Measurements from ENCODE around the gene DDAH2. TPM values are rescaled to one million over a fixed set of nuclear protein-coding genes. Genes with fewer than 3 reads are reported as not detected.

The DDAH2 gene
- total RNA-seq, 1 donor from 2014 or later: 150 TPM

DNA sequence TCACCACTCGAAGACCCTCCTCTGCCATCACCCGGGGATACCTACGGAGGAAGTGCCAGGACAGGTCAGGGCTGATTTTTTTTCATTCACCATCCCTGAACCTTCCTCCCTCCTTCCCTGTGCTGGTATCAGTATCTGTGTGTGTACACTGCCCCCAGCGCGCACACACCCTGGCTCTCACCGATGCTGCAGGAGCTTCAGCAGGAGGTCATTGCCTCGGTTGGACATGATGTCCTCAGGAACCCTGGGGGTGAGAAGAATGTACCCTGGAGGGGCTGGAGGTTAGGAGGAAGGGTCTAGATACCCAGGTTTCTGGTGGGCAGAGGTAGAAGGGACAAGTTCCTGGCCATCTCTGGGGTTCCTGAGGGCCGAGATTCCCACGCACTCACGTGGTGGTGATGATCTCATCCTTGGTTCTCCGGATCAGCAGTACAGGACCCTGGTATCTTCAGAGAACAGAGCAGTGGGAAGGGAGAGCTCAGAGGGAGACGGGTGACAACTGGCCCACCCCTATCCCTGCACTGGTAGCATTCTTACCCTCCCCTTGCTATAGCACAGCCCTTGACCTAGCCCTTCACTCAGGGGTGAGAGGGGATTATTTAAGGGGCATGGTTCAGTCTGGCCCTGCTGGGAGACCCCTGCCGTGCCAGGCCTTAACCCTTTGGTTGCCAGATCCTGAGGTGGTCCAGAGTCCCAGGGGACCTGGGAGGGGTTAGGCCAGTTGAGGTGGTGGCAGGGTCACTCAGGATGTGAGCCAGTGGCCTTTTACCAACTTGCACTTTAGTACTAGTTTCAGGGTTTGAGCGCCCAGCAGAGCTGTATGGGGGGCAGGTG is 41.0 kb downstream of the DDAH2 start:
- Histone ChIP-seq H3K36me3 (peaks cover 62 to 72% of the 10 kb centered on the region in 2 donors), H3K9me3 (no peaks in the 10 kb centered on the region), H3K27ac (no peak overlapping the region), H3K27me3 (no peaks in the 10 kb centered on the region), H3K4me3 (no peak overlapping the region), H3K4me1 (no peaks in the 10 kb centered on the region)
- intact Hi-C loops (cut with DNase I): no loop called here
- TF ChIP-seq, protein P1, sequence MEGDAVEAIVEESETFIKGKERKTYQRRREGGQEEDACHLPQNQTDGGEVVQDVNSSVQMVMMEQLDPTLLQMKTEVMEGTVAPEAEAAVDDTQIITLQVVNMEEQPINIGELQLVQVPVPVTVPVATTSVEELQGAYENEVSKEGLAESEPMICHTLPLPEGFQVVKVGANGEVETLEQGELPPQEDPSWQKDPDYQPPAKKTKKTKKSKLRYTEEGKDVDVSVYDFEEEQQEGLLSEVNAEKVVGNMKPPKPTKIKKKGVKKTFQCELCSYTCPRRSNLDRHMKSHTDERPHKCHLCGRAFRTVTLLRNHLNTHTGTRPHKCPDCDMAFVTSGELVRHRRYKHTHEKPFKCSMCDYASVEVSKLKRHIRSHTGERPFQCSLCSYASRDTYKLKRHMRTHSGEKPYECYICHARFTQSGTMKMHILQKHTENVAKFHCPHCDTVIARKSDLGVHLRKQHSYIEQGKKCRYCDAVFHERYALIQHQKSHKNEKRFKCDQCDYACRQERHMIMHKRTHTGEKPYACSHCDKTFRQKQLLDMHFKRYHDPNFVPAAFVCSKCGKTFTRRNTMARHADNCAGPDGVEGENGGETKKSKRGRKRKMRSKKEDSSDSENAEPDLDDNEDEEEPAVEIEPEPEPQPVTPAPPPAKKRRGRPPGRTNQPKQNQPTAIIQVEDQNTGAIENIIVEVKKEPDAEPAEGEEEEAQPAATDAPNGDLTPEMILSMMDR (IDR thresholded peaks at IDR 0.05): no peak
- DNase-seq (ENCODE audit: low spot score in 2 of 2): no peak

DNA sequence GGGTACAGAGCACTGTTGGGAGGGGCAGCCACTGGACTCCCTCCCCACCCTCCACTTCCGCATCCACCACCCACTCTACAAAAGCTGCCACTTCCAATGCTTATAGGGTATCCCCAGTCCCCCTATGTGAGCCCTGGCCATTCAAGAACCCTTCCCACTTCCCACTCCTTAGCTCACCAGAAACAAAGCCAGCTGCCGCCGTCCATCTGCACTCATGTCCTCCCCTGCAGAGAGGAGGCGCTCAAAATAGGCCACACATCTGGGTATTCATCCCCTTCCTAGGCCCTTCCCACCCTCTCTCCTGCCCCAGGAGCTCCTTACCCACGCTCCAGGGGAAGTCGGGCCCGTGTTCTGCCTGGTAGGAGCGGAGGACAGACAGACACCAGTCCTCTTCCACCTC is 41.8 kb downstream of the DDAH2 start:
- DNase-seq (ENCODE audit: low spot score in 2 of 2): no peak
- TF ChIP-seq, protein P1 (IDR thresholded peaks at IDR 0.05): no peak
- no peaks in the 10 kb centered on the region for H3K4me1 ChIP-seq
- intact Hi-C loops (cut with DNase I): no loop called here
- H3K36me3 ChIP-seq: peaks cover 54 to 64% of the 10 kb centered on the region in 2 donors
- no peak overlapping the region for H3K27ac ChIP-seq
- H3K4me3 ChIP-seq: no peak overlapping the region
- H3K9me3 ChIP-seq: no peaks in the 10 kb centered on the region
- H3K27me3 ChIP-seq: no peaks in the 10 kb centered on the region

DNA sequence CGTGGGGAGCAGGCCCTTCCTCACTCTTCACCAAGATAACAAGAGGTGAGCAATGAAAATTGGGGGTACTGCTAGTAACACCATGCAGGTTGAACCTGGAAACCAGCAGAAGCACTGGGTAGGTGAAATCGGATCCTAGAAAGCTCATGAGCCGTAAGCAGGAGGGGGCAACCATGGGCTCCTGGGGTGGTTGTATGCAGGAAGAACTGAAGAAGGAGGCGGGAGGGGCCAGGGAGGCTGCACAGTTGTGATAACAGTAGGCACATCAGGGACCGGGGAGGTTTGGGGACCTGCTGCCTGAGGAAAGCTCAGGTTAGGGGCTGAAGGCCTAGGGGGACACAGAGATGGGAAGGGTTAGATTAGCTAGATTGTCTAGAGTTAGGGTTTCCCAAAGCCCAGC is 42.6 kb downstream of the DDAH2 start:
- Histone ChIP-seq H3K9me3 (no peaks in the 10 kb centered on the region), H3K36me3 (peaks cover 46 to 57% of the 10 kb centered on the region in 2 donors), H3K4me1 (peaks cover 0 to 2% of the 10 kb centered on the region in 2 donors), H3K27ac (no peak overlapping the region), H3K27me3 (no peaks in the 10 kb centered on the region), H3K4me3 (no peak overlapping the region)
- intact Hi-C loops (cut with DNase I): no loop called here
- TF ChIP-seq, protein P1 (IDR thresholded peaks at IDR 0.05): no peak
- no peak for DNase-seq (ENCODE audit: low spot score in 2 of 2)

DNA sequence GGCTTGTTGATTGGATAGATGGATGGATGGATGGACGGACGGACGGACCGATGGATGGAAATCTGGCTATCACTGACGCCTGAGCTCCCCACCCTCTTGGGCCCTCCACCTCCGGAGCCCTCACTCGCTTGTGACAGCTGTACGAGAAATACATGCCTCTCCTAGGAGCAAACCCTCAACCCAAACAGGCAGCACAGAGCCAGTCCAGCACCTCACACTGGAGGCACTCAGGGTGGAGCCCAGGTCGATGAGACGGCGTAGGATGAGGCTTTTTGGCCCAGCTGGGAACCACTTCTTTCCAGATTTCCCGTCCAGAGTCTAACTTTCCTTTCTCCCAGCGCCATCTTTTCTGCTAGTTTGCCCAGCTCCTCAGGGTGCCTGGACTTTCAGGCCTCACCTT is 45.5 kb downstream of the DDAH2 start:
- H3K27me3 ChIP-seq: no peaks in the 10 kb centered on the region
- H3K9me3 ChIP-seq: no peaks in the 10 kb centered on the region
- H3K4me3 ChIP-seq: no peak overlapping the region
- H3K4me1 ChIP-seq: peaks cover 2 to 5% of the 10 kb centered on the region in 2 donors
- H3K27ac ChIP-seq: no peak overlapping the region
- DNase-seq (ENCODE audit: low spot score in 2 of 2): no peak
- TF ChIP-seq, protein P1 (IDR thresholded peaks at IDR 0.05): no peak
- intact Hi-C loops (cut with DNase I): loop anchor here (5.0 kb wide), 2 partner anchors 89 to 269 kb away; no protein-coding TSS in a partner anchor
- H3K36me3 ChIP-seq: peaks cover 18 to 28% of the 10 kb centered on the region in 2 donors

DNA sequence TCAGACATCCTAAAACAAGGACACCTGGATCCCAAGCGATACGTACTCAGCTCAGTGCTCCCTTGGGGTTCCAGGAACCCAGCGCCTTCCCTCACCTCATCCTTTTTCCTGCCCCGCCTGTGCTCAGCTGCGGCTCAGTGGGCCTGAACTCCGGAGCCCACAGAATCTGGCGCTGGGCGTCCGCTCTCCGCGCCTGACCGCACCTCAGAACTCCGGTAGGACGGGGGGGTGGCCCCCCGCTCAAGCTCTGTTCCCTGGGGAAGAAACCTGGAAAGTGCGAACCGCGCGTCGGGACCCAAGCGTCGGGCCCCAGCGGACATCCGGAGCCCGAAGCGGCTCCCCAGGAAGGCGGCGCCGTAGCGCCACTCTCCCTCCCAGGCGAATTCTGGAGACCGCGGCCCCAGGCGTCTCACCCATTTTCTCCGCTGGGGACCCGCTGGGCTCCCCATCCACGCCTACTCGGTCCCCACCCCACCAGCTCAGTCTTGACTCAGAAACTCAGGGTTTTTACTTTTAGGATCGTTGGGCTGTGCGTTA is 47.9 kb downstream of the DDAH2 start:
- TF ChIP-seq, protein P1 (IDR thresholded peaks at IDR 0.05): peak in 2 of 3 experiments; percentile 19 to 24
- no peak for DNase-seq (ENCODE audit: low spot score in 2 of 2)
- H3K27me3 ChIP-seq: no peaks in the 10 kb centered on the region
- no peaks in the 10 kb centered on the region for H3K9me3 ChIP-seq
- H3K36me3 ChIP-seq: peaks cover 0 to 4% of the 10 kb centered on the region in 2 donors
- peak overlapping the region; percentile 62 to 86 for H3K4me3 ChIP-seq
- H3K4me1 ChIP-seq: peaks cover 2 to 5% of the 10 kb centered on the region in 2 donors
- peak overlapping the region; percentile 62 to 64 for H3K27ac ChIP-seq
- intact Hi-C loops (cut with DNase I): loop anchor here (2.0 to 5.0 kb wide), 4 partner anchors 48 to 271 kb away; partner anchors contain the start of genes DDAH2 and NEU1
